Adrenal gland (tissue), 12 donors: Measurements from ENCODE around the gene ZNF200. TPM values are rescaled to one million over a fixed set of nuclear protein-coding genes. Genes with fewer than 3 reads are reported as not detected.

Experiments used
- DNase-seq, 7 donors: peaks; one replicate each; pipeline ENCODE4 v3.0.0-alpha.2; 2019 to 2020
- H3K27ac ChIP-seq, 5 donors: fragments of 200-600 bp; sonication (generic) in 4 of 5; 1 replicate in 3 of 5; 2 replicates in 2 of 5; pipeline versions ENCODE4 v1.5.1 to v1.8.0; 2016 to 2020; ENCODE audit warnings: mild to moderate bottlenecking in 1 of 5
- H3K27me3 ChIP-seq: fragments of 200-600 bp; 2 replicates; pipeline ENCODE4 v1.8.0; 2021
- H3K36me3 ChIP-seq, 2 donors: fragments of 200-600 bp; replicated peaks in 1 of 2; 1 replicate in 1 of 2; 2 replicates in 1 of 2; pipeline versions ENCODE4 v1.5.1 to v1.8.0; 2018 to 2022
- H3K4me1 ChIP-seq, 2 donors: fragments of 200-600 bp; replicated peaks in 1 of 2; 1 replicate in 1 of 2; 2 replicates in 1 of 2; pipeline versions ENCODE4 v1.5.1 to v1.8.0; 2018 to 2021
- H3K4me3 ChIP-seq, 4 donors: fragments of 200-600 bp; sonication (generic) in 3 of 4; one replicate each; pipeline ENCODE4 v1.5.1; 2016 to 2018
- H3K9me3 ChIP-seq, 3 donors: fragments of 200-600 bp; sonication (generic) in 1 of 3; replicated peaks in 1 of 3; 1 replicate in 2 of 3; 2 replicates in 1 of 3; pipeline versions ENCODE4 v1.5.1 to v1.8.0; 2016 to 2021
- POLR2A ChIP-seq, 2 donors: fragments of 450-650 bp; IDR thresholded peaks; one replicate each; pipeline ENCODE4 v1.6.1; 2017; ENCODE audit warnings: antibody characterized with exemption in 2 of 2, mild to moderate bottlenecking in 2 of 2, moderate library complexity in 1 of 2
- WGBS, 4 donors: extraction: QIAGEN DNeasy Blood & Tissue Kit in 2 of 4; methylation state at CpG; one replicate each; pipeline versions ENCODE4 v1.1.5 to v1.1.7; 2013 to 2017; 5-methylcytosine and 5-hydroxymethylcytosine counted together
- intact Hi-C, 2 donors: fragments of 100-400 bp; cut with DNase I; formaldehyde crosslinking; loops; one replicate each; pipeline versions ENCODE4 v1.14.1 to v1.15.0; 2022 to 2023
- polyA plus RNA-seq, 3 donors: library from polyadenylated mRNA; stranded (reverse); fragments of 200-250 nt in 2 of 3; fragments of 350-450 nt in 1 of 3; fragmentation: Illumina TruSeq in 1 of 3; extraction: RNeasy Lipid Tissue Mini Kit (QIAGEN cat#74804) in 1 of 3; gene quantifications; one replicate each; pipeline ENCODE4 v1.2.3, GENCODE V29; 2013 to 2014
- total RNA-seq, 9 donors: library from RNA; depleted of rRNA in 4 of 9; stranded (reverse); fragments of >200 nt in 4 of 9; fragments of 120-200 nt in 1 of 9; fragmentation: NEBNext Ultra II Directional in 1 of 9; extraction: Animal tissue kit (Norgen Biotek cat#: 25700) in 1 of 9; gene quantifications; one replicate each; pipeline versions ENCODE4 v1.1.0 to v1.2.4, GENCODE V29; 2013 to 2023
- TF ChIP-seq, protein P1 (sequence below), 6 experiments: fragments of 450-650 bp in 4 of 6; fragments of 200-600 bp in 2 of 6; sonication (generic) in 1 of 6; IDR thresholded peaks; 1 replicate in 5 of 6; 2 replicates in 1 of 6; pipeline versions ENCODE4 v1.5.1 to v1.8.0; 2016 to 2021; ENCODE audit warnings: antibody characterized with exemption in 6 of 6, mild to moderate bottlenecking in 2 of 6, moderate library complexity in 1 of 6
- donor health status: healthy with polysubstance abuse.
- donor health status: Bipolar disorder and iron deficiency.
- donor health status: DM: yes; HTN: yes; CAD: no.
- donor health status: DM: no; HTN: no; CAD: no.
- donor health status: DM: no; HTN: no; CAD: no.
- donor health status: DM: yes; HTN: yes; CAD: no.

Gene ZNF200
- total and polyA plus RNA-seq, 12 donors, result 4.4 to 15.4 (median 8.1) TPM

DNA sequence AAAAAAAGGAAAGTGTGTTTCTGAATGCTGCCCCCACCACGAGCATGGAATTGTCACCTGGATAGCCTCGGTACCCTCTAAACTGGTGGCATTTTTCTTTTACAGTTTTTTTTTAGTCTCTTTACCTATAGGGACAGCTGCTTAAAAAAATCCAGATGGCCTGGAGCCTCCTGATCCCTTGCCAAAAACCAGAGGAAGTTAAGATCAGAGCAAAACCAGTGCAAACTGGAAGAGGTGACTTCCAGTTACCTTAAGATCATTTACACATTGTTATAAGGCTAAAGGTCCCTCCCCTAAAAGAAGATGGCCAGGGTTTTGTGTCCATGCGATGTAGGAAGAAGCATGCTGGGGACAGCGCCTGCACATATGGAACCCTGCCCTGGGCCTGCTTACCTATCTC, 18.0 kb upstream of the ZNF200 start:
- intact Hi-C loops, result no loop called here
- H3K27me3 ChIP-seq, result peaks cover 7% of the 10 kb centered on the region
- no peaks in the 10 kb centered on the region for H3K4me1 ChIP-seq
- DNase-seq, result no peak
- no peak overlapping the region for H3K4me3 ChIP-seq
- no peaks in the 10 kb centered on the region for H3K9me3 ChIP-seq
- WGBS, 4 donors, result 73 to 84% (median 81%) methylated on average over 4 of the region's 4 CpGs
- TF ChIP-seq, protein P1, sequence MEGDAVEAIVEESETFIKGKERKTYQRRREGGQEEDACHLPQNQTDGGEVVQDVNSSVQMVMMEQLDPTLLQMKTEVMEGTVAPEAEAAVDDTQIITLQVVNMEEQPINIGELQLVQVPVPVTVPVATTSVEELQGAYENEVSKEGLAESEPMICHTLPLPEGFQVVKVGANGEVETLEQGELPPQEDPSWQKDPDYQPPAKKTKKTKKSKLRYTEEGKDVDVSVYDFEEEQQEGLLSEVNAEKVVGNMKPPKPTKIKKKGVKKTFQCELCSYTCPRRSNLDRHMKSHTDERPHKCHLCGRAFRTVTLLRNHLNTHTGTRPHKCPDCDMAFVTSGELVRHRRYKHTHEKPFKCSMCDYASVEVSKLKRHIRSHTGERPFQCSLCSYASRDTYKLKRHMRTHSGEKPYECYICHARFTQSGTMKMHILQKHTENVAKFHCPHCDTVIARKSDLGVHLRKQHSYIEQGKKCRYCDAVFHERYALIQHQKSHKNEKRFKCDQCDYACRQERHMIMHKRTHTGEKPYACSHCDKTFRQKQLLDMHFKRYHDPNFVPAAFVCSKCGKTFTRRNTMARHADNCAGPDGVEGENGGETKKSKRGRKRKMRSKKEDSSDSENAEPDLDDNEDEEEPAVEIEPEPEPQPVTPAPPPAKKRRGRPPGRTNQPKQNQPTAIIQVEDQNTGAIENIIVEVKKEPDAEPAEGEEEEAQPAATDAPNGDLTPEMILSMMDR (IDR thresholded peaks at IDR 0.05), result no peak
- no peak for TF ChIP-seq POLR2A (IDR thresholded peaks at IDR 0.05)
- no peak overlapping the region for H3K27ac ChIP-seq
- H3K36me3 ChIP-seq, result no peaks in the 10 kb centered on the region

DNA sequence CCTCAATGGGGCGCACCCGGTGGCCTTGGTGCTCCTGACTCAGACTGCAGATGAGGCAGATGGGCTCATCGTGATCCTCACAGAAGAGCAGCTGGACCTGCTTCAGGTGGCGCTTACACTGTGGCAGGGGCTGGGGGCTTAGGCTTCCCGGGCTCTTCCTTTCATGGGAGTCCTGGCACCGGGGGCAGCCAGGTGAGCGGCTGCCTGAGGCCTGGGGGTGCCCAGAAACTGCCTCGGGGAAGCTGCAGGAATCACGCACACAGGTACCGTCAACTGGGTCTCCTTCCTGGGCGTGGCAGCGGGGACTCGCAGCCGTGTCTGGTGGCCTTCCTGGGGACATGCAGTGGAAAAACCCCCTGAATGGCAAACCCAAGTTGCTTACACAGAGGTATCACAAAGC, 14.5 kb upstream of the ZNF200 start:
- H3K36me3 ChIP-seq, result no peaks in the 10 kb centered on the region
- no peak for TF ChIP-seq POLR2A (IDR thresholded peaks at IDR 0.05)
- TF ChIP-seq, protein P1 (IDR thresholded peaks at IDR 0.05), result no peak
- 82 to 92% (median 83%) methylated on average over 9 to 14 of the region's 14 CpGs for WGBS, 4 donors
- H3K9me3 ChIP-seq, result no peaks in the 10 kb centered on the region
- intact Hi-C loops, result no loop called here
- H3K4me3 ChIP-seq, result no peak overlapping the region
- no peak for DNase-seq
- peaks cover 4% of the 10 kb centered on the region for H3K27me3 ChIP-seq
- H3K4me1 ChIP-seq, result no peaks in the 10 kb centered on the region
- no peak overlapping the region for H3K27ac ChIP-seq

DNA sequence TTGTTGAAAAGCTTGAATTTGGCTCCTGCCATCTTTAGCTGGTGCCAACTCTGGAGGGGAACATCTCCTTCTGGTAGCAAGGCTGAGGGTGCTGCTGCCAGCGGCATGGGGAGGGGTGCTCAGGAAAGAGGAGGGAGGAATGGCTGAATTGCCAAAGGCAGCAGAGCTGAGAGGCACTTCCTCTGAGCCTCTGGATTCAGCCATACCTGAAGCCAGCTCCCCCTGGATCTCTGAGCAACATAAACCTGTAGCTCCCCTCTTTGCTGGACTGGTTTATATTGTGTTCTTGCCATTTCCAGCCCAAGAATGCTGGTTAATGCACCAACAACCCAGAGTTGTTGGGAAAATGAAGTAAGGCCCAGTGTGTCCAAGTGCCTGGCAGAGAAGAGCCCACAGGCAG, 14.1 kb upstream of the ZNF200 start:
- Histone ChIP-seq H3K27ac (no peak overlapping the region), H3K27me3 (peaks cover 4% of the 10 kb centered on the region), H3K4me3 (no peak overlapping the region), H3K4me1 (no peaks in the 10 kb centered on the region), H3K9me3 (no peaks in the 10 kb centered on the region), H3K36me3 (no peaks in the 10 kb centered on the region)
- intact Hi-C loops, result no loop called here
- 55 to 76% (median 76%) methylated on average over 1 of the region's 1 CpG for WGBS, 4 donors
- TF ChIP-seq, protein P1 (IDR thresholded peaks at IDR 0.05), result no peak
- TF ChIP-seq POLR2A (IDR thresholded peaks at IDR 0.05), result no peak
- DNase-seq, result peak in 1 of 7 donors; percentile 10

DNA sequence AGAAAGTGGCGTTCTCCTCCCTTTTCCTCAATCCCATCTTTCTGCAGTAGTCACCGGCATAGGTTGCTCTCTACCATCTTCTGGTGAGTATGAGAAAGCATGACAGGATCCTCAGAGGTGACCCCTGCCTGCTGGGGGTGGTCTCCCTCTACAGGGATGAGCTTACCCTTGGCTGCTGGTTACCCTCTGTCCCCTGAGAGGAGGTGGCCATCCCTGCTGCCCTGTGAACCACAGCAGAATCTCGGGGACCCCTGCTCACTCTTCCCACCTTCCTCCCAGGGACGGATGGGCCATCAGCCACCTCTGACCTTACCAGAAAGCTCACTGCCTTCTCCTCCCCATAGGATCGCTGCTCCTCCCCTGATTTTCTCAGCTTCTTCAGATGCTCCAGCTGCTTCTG, 13.6 kb upstream of the ZNF200 start:
- WGBS, 4 donors, result 68 to 87% (median 71%) methylated on average over 5 of the region's 5 CpGs
- H3K27me3 ChIP-seq, result peaks cover 4% of the 10 kb centered on the region
- DNase-seq, result peak in 1 of 7 donors; percentile 12
- no peak overlapping the region for H3K27ac ChIP-seq
- no peaks in the 10 kb centered on the region for H3K36me3 ChIP-seq
- intact Hi-C loops, result no loop called here
- no peak overlapping the region for H3K4me3 ChIP-seq
- TF ChIP-seq POLR2A (IDR thresholded peaks at IDR 0.05), result no peak
- TF ChIP-seq, protein P1 (IDR thresholded peaks at IDR 0.05), result no peak
- no peaks in the 10 kb centered on the region for H3K9me3 ChIP-seq
- H3K4me1 ChIP-seq, result no peaks in the 10 kb centered on the region
